GM13976 (cell line): Measurements from ENCODE around the gene C1orf174.

ENCODE experiments used
- DNase-seq: peaks from one replicate; pipeline ENCODE4 v3.0.0; 2012; ENCODE audit warnings: low spot score
- in situ Hi-C: fragments of 300-500 bp; cut with MboI; formaldehyde crosslinking; loops from one replicate; pipeline ENCODE4 v1.12.0; 2022; ENCODE audit warnings: low sequenced_read_pairs, mixed read lengths, inconsistent platforms; ENCODE audit not compliant: unreplicated experiment
- TF ChIP-seq, protein P1 (sequence below): IDR thresholded peaks from 2 replicates; pipeline ENCODE4 v1.5.1; 2012; ENCODE audit warnings: borderline replicate concordance, mild to moderate bottlenecking; ENCODE audit not compliant: insufficient read depth; ENCODE audit errors: extremely low read depth, missing control alignments, control extremely low read depth

Gene C1orf174

DNA sequence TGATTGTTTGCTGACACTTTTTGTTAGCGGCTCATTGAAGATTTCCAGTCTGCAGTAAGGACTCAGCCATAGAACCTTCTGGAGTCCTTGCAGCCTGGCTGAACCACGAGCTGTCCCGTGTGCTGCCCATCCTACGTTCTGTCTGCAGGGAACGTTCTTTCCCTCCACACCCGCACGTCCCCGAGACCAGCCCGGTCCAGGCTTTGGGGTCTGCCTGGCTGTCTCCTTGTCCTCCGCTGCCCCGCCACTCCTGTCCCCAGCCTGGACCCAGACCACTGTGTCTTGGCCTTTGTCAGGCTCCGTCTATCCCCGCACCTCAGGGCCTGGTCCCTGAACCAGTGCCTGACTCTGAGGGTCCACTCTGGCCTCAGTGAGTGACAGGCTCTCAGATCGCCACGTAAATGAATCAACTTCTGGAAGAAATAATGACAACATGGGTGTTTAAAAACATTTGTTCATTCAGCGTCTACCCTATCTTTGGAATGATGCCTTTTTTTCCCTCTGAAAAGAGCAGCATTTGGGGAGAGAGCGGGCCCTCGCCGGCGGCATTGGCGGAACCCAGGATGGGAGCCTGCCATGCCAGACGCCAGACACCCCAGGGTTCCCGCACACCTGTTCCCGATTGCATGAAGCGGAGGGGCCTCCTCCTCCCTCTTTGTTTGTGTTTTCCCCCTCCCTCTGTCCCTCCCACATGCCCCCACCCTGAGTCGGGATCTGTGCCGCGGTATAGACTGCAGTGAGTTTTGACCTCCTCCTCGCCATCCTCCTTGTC lies 43.9 kb upstream of the C1orf174 start:
- in situ Hi-C loops, result no loop called here
- no peak for DNase-seq
- TF ChIP-seq, protein P1, sequence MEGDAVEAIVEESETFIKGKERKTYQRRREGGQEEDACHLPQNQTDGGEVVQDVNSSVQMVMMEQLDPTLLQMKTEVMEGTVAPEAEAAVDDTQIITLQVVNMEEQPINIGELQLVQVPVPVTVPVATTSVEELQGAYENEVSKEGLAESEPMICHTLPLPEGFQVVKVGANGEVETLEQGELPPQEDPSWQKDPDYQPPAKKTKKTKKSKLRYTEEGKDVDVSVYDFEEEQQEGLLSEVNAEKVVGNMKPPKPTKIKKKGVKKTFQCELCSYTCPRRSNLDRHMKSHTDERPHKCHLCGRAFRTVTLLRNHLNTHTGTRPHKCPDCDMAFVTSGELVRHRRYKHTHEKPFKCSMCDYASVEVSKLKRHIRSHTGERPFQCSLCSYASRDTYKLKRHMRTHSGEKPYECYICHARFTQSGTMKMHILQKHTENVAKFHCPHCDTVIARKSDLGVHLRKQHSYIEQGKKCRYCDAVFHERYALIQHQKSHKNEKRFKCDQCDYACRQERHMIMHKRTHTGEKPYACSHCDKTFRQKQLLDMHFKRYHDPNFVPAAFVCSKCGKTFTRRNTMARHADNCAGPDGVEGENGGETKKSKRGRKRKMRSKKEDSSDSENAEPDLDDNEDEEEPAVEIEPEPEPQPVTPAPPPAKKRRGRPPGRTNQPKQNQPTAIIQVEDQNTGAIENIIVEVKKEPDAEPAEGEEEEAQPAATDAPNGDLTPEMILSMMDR, result no peak

- TF ChIP-seq, protein P1, result no peak
- in situ Hi-C loops, result no loop called here
- no peak for DNase-seq
Measured at GRCh38 chr1:3943123-3943431, 43.0 kb upstream of the C1orf174 start.

DNA sequence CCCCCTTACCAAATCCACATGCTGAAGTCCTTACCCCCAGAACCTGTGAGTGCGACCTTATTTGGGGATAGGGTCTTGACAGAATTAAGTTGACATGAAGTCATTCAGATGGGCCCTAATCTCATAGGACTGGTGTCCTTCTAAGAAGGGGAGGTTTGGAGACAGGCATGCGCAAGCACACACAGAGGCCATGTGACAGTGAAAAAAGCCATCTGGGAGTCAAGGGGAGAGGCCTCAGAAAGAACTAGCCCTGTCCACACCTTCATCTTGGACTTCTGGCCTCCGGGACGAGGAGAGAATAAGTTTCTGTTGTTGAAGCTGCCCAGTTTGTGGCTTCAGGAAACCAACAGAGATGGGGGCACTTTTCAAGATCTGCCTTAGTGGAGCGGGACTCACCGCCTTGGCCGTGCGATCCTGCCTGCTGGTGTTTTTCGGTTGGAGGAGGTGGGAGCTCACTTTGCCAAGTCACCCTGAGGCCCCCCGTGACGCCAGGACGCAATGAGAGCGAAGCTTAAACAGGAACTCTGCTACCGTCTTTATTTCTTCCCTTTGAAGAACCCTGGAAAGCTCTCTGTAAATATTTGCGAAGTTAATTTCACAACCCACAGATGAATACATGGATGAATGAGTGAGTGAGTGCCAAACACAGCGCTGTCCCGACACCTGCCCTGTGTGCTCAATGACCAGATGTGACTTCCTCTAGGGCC lies 42.5 kb upstream of the C1orf174 start:
- in situ Hi-C loops, result no loop called here
- TF ChIP-seq, protein P1, result no peak
- no peak for DNase-seq

GRCh38 chr1:3940754-3941345 lies 40.8 kb upstream of the C1orf174 start:
- TF ChIP-seq, protein P1, result no peak
- in situ Hi-C loops, result no loop called here
- DNase-seq, result no peak

- in situ Hi-C loops, result no loop called here
- DNase-seq, result no peak
- TF ChIP-seq, protein P1, result no peak
Measured at GRCh38 chr1:3940081-3940753, 40.1 kb upstream of the C1orf174 start.
